GM18951 (cell line): Measurements from ENCODE around the gene RCAN1.

Source experiments
- POLR2A ChIP-seq: IDR thresholded peaks from 4 replicates; pipeline ENCODE4 v1.6.1; 2011; ENCODE audit warnings: mild to moderate bottlenecking; ENCODE audit not compliant: insufficient read length, insufficient read depth; ENCODE audit errors: extremely low read depth
- in situ Hi-C: fragments of 300-500 bp; cut with MboI; formaldehyde crosslinking; loops from one replicate; pipeline ENCODE4 v1.12.0; 2022; ENCODE audit warnings: low sequenced_read_pairs, mixed read lengths, inconsistent platforms; ENCODE audit not compliant: unreplicated experiment

The RCAN1 gene

DNA sequence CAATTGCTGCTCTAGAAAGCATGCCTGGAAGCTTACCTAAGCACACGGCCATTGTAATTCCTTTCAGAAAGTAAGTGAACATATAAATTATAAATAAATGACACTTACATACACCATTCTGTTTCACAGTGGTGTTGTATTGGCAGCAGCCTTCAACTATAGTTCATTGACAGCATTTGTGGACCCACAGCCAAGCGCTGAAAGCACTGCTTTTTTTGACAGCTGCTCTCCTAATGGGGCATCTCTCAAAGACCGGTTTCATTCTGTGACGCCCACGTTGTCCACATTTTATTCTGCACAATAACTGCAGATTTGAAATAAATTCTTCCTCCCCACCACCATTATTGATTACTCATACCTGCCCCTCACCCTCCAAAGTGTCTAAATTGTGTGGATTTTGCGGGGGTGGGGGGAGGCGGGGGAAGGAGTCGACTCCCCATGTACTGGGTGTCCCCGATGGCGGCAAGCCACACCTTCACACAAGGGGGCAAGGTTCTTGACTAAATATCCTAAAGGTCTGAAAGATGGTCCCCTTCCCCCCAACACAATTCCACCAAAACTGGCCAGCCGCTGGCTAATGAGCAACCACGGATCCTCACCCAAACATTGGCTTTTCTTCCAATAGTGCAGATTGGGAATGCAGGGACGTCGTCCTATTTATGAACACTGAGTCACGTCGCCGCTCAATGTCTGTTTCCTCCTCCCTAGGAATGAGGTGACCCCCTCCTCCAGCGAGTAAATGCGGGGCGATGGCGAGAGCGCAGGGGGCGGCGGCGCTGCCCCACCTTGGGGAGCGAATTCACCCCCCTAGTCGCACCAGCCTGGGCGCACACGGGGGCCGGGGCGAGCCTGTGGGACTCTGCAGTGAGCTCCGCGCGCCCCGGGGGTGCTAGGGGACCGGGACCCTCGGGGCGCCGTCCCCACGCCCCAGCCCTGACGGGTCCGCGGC, 960 bp downstream of the RCAN1 start:
- no peak for TF ChIP-seq POLR2A
- in situ Hi-C loops = loop anchor here (25.0 kb wide), 1 partner anchor 702 kb away; the partner anchor contains the start of gene ATP5PO

DNA sequence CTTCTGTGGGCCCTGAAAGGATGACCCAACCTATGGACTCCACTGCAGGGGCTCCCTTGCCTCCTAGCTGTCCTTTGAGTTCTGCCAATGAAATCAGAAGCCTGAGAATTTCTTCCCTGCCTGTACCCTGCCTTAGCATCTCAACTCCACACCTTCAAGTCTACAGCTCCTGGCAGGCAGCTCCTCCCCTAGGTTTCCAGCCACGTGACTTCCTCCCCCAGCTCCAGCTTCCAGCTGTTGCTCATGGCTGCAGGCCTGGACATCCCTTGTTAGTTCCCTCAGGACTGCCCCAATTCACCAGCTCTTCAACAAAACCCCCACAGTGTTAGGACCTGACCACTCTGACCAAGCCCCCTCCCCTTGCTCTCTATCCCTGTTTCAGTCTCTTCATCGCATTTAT, 2.4 kb downstream of the RCAN1 start:
- TF ChIP-seq POLR2A = no peak
- in situ Hi-C loops = loop anchor here (25.0 kb wide), 1 partner anchor 700 kb away; the partner anchor contains the start of gene ATP5PO

- no peak for TF ChIP-seq POLR2A
- in situ Hi-C loops = loop anchor here (25.0 kb wide), 1 partner anchor 700 kb away; the partner anchor contains the start of gene ATP5PO
Observed at GRCh38 chr21:34612056-34612455, 2.9 kb downstream of the RCAN1 start.

DNA sequence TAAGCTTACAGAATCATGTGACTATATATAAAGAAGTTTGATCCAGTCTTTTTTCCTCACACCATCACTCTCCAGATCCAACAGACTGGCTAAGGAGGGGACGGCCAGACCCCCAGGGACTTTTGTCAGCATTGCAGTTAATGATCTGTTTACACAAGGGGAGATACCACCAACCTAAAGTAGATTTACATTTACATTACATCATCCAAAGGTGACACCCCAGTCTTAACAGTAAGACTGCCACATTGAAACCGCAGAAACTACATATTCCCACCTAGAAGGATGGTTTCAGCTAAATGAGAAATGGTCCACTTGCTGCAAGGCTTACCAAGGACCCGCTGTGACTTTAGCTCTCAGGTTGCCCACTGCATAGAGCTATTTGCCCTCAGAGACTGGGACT, 3.4 kb downstream of the RCAN1 start:
- in situ Hi-C loops = loop anchor here (25.0 kb wide), 1 partner anchor 699 kb away; the partner anchor contains the start of gene ATP5PO
- no peak for TF ChIP-seq POLR2A

- no peak for TF ChIP-seq POLR2A
- in situ Hi-C loops = loop anchor here (25.0 kb wide), 1 partner anchor 698 kb away; the partner anchor contains the start of gene ATP5PO
Observed at GRCh38 chr21:34609933-34610549, 4.9 kb downstream of the RCAN1 start.

- no peak for TF ChIP-seq POLR2A
Observed at GRCh38 chr21:34609244-34609932, 5.5 kb downstream of the RCAN1 start.

GRCh38 chr21:34607376-34607775, 7.5 kb downstream of the RCAN1 start:
- in situ Hi-C loops = loop anchor here (25.0 kb wide), 1 partner anchor 695 kb away; the partner anchor contains the start of gene ATP5PO

More at GRCh38 chr21:34609244-34609932, 5.5 kb downstream of the RCAN1 start:
- in situ Hi-C loops = loop anchor here (25.0 kb wide), 1 partner anchor 697 kb away; the partner anchor contains the start of gene ATP5PO

DNA sequence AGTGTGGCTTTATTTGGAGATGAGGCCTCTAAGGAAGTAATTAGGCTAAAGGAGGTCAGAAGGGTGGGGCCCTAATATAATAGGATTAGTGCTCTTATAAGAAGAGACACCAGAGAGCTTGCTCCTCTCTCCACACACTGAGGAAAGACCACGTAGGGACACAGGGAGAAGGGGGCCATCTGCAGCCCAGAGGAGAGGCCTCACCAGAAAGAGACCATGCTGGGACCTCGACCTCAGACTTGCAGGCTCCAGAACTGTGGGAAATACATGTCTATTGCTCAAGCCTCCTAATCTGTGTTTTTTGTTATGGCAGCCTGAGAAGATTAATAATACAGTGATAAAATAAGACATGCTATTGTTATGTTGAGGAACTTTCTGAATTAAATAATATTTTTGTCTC, 8.3 kb downstream of the RCAN1 start:
- in situ Hi-C loops = loop anchor here (25.0 kb wide), 1 partner anchor 694 kb away; the partner anchor contains the start of gene ATP5PO

GRCh38 chr21:34606051-34606450, 8.9 kb downstream of the RCAN1 start:
- no peak for TF ChIP-seq POLR2A
- in situ Hi-C loops = loop anchor here (25.0 kb wide), 1 partner anchor 694 kb away; the partner anchor contains the start of gene ATP5PO

More for the DNA sequence above, 8.3 kb downstream of the RCAN1 start:
- TF ChIP-seq POLR2A = no peak

- in situ Hi-C loops = loop anchor here (25.0 kb wide), 1 partner anchor 693 kb away; the partner anchor contains the start of gene ATP5PO
Observed at GRCh38 chr21:34604956-34605355, 10.0 kb downstream of the RCAN1 start.

GRCh38 chr21:34604556-34604955, 10.4 kb downstream of the RCAN1 start:
- TF ChIP-seq POLR2A = no peak
- in situ Hi-C loops = loop anchor here (25.0 kb wide), 1 partner anchor 692 kb away; the partner anchor contains the start of gene ATP5PO

GRCh38 chr21:34603710-34604057, 11.2 kb downstream of the RCAN1 start:
- TF ChIP-seq POLR2A = no peak
- in situ Hi-C loops = loop anchor here (25.0 kb wide), 1 partner anchor 691 kb away; the partner anchor contains the start of gene ATP5PO
